Breast epithelium (tissue), 4 donors: ENCODE data around the gene KCNJ9. TPM values are rescaled to one million over a fixed set of nuclear protein-coding genes. Genes with fewer than 3 reads are reported as not detected.

Experiments
- DNase-seq, 2 donors: peaks; one replicate each; pipeline ENCODE4 v3.0.0-alpha.2; 2019; ENCODE audit warnings: low spot score in 2 of 2
- H3K27ac ChIP-seq, 2 donors: fragments of 200-600 bp; sonication (generic) in 1 of 2; one replicate each; pipeline ENCODE4 v1.5.1; 2016 to 2019; ENCODE audit warnings: mild to moderate bottlenecking in 1 of 2
- H3K27me3 ChIP-seq, 2 donors: fragments of 200-600 bp; sonication (generic) in 1 of 2; one replicate each; pipeline versions ENCODE4 v1.5.1 to v1.6.0; 2017 to 2019; ENCODE audit warnings: control low read depth in 1 of 2, mild to moderate bottlenecking in 1 of 2
- H3K36me3 ChIP-seq: fragments of 200-600 bp; one replicate; pipeline ENCODE4 v1.5.1; 2019
- H3K4me1 ChIP-seq, 2 donors: fragments of 200-600 bp; sonication (generic); one replicate each; pipeline ENCODE4 v1.5.1; 2016 to 2019; ENCODE audit warnings: control low read depth in 1 of 2
- H3K4me3 ChIP-seq, 3 donors: fragments of 200-600 bp; sonication (generic); 1 replicate in 2 of 3; 2 replicates in 1 of 3; pipeline ENCODE4 v1.5.1; 2016 to 2019; ENCODE audit warnings: mild to moderate bottlenecking in 3 of 3, moderate library complexity in 2 of 3
- H3K9me3 ChIP-seq, 2 donors: fragments of 200-600 bp; sonication (generic) in 1 of 2; one replicate each; pipeline ENCODE4 v1.5.1; 2016 to 2019; ENCODE audit warnings: control low read depth in 1 of 2
- CTCF ChIP-seq, 3 donors: fragments of 450-650 bp; IDR thresholded peaks; one replicate each; pipeline ENCODE4 v1.5.1; 2016 to 2017; ENCODE audit warnings: antibody characterized with exemption in 3 of 3, mild to moderate bottlenecking in 3 of 3, moderate library complexity in 3 of 3
- POLR2A ChIP-seq: fragments of 450-650 bp; IDR thresholded peaks from one replicate; pipeline ENCODE4 v1.6.1; 2016; ENCODE audit warnings: antibody characterized with exemption, mild to moderate bottlenecking, moderate library complexity
- POLR2AphosphoS5 ChIP-seq, 3 donors: sonication (generic); formaldehyde crosslinking; IDR thresholded peaks; one replicate each; pipeline ENCODE4 v1.6.1; 2017; ENCODE audit warnings: antibody characterized with exemption in 3 of 3
- intact Hi-C: fragments of 100-400 bp; cut with DNase I; formaldehyde crosslinking; loops from one replicate; pipeline ENCODE4 v1.15.1; 2023; ENCODE audit warnings: low total_unique reads
- total RNA-seq, 3 donors: library from RNA; depleted of rRNA; stranded (reverse); fragments of >200 nt; gene quantifications; one replicate each; pipeline ENCODE4 v1.1.0, GENCODE V29; 2016

KCNJ9 gene
- total RNA-seq, 3 donors from 2014 or later: not detected

DNA sequence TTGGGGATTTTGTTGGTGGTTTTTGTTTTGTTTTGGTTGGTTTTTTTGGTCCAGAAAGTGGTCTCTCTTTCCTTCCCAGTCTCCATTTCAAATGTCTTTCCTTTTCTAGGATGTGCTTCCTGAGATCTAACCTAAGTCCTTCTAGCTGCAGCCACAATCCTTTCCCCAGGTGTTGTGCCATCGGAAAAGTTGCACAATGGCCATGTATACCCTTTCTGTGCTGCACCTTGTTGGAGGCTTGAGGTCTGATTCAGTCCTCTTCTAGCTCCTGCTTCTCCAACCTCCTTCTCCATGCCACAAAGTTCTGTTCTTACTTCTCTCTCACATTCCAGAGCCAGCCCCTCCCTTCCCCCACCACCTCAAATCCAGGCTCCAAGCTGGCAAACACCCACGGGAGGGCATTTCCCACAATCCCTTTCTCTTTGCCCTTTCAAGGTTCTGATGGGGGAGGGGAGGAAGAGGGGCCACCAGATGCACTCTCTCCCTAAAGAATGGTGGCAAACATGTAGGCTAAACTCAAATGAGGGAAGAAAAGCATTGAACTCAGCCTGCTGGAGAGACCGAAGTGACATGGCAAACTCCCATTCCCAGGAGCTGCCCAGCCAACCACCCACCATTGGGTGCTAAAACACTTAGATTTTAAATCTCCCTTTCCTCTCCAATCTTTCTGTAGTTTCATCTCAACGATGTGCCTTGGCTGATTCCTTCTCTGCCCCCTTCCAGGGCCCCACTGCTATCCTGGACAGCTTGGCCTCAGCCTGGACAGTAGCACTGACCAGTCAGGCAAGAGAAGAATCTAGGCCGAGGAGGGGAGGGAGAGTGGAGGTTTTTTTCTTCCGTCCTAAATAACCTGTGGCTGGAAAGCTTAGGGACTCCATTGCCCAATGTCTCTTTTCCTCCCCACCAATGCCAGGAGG, 14.3 kb upstream of the KCNJ9 start:
- H3K27ac ChIP-seq: no peak overlapping the region
- no peaks in the 10 kb centered on the region for H3K36me3 ChIP-seq
- no peak overlapping the region for H3K4me3 ChIP-seq
- no peak for DNase-seq
- no peaks in the 10 kb centered on the region for H3K4me1 ChIP-seq
- TF ChIP-seq CTCF (IDR thresholded peaks at IDR 0.05) (no peak), POLR2A (no peak), POLR2AphosphoS5 (IDR thresholded peaks at IDR 0.05) (no peak)
- intact Hi-C loops: no loop called here
- peaks cover 0 to 10% of the 10 kb centered on the region in 2 donors for H3K27me3 ChIP-seq
- H3K9me3 ChIP-seq: no peaks in the 10 kb centered on the region

DNA sequence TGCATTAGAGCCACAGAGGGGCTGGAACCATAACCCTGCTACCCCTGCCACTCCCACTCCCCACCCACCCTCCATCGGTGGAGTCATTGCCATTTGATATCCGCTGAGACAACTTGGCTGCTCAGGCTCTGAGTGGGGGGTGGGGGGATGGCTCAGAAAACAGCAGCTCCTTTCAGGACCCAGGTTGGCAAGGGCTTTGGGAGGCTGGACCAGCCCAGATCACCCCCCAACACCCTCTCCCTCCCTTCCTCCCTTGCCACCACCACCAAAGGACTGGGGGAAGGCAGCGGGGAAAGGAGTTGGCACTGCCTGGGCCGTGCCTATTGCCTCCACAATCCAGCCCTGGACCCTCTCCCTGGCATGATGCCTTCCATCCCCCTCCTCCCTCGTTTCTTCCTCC, 13.1 kb upstream of the KCNJ9 start:
- H3K27ac ChIP-seq: no peak overlapping the region

GRCh38 chr1:160069460-160070231, 11.7 kb upstream of the KCNJ9 start, which contains the start of gene KCNJ10:
Gene KCNJ10 (minus strand): TSS chr1:160070160. CDS start chr1:160042532, 27,628 bp downstream.
- intact Hi-C loops: no loop called here
- Histone ChIP-seq H3K36me3 (no peaks in the 10 kb centered on the region), H3K27ac (no peak within 1 kb of the TSS), H3K9me3 (no peaks in the 10 kb centered on the region), H3K4me3 (peak within 1 kb of the TSS; percentile 50 to 71 (median 56)), H3K27me3 (no peaks in the 10 kb centered on the region), H3K4me1 (no peaks in the 10 kb centered on the region)
- no peak for DNase-seq
- TF ChIP-seq POLR2AphosphoS5 (IDR thresholded peaks at IDR 0.05) (no peak), POLR2A (no peak), CTCF (IDR thresholded peaks at IDR 0.05) (no peak)

More for the DNA sequence above, 13.1 kb upstream of the KCNJ9 start:
- TF ChIP-seq CTCF (IDR thresholded peaks at IDR 0.05): no peak
- no peak for TF ChIP-seq POLR2AphosphoS5 (IDR thresholded peaks at IDR 0.05)
- no peak for TF ChIP-seq POLR2A
- peaks cover 0 to 3% of the 10 kb centered on the region in 2 donors for H3K27me3 ChIP-seq
- H3K9me3 ChIP-seq: no peaks in the 10 kb centered on the region
- H3K4me1 ChIP-seq: no peaks in the 10 kb centered on the region
- H3K4me3 ChIP-seq: no peak overlapping the region
- no peak for DNase-seq
- intact Hi-C loops: no loop called here
- no peaks in the 10 kb centered on the region for H3K36me3 ChIP-seq

DNA sequence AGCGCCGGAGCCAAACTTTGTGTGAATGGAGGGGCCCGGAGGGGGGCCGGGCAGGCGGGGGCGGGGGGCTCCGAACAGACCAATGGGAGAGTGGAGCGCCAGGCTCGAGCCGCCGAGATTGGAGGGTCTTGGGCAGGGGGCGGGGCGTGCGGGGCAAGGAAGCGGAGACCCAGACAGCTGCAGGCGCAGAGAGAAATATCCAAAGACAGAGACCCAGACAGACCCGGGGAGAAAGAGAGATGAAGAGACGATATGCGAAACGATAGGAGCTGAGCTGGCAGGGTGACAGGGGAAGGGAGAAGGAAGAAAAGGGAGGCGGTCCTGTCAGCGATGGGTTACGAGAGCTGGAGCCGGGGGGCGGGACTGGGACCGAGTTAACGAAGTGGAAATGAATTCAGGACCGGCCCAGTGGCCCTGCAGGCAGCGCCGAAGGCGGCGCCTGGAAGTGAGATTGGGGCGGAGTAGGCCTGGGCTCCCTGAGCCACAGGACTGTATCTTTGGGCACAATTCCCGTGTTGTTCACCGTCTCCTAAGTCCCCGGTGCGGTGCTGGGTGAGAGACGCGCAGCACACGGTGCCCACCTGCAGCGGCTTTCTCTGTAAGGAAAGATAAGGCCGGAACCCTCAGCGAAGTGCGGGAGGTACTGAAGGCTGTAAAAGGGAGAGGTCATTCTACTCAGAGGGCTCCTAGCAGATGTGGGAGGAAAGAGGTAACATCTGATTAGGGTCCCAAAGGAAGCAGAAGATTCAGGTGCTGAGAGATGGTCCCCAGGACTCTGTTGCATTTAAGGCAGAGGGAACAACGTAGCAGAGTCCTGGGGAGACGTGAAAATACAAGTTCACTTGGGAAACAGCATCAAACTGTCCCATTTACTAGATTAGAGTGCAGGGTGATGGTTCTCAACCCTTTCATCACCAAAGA, 10.8 kb upstream of the KCNJ9 start:
- peak in 1 of 2 donors; percentile 45 for DNase-seq
- H3K27me3 ChIP-seq: no peaks in the 10 kb centered on the region
- H3K4me1 ChIP-seq: no peaks in the 10 kb centered on the region
- H3K4me3 ChIP-seq: peak overlapping the region; percentile 50 to 71 (median 56)
- no peaks in the 10 kb centered on the region for H3K36me3 ChIP-seq
- no peak overlapping the region for H3K27ac ChIP-seq
- intact Hi-C loops: no loop called here
- H3K9me3 ChIP-seq: no peaks in the 10 kb centered on the region
- TF ChIP-seq CTCF (IDR thresholded peaks at IDR 0.05) (no peak), POLR2AphosphoS5 (IDR thresholded peaks at IDR 0.05) (no peak), POLR2A (no peak)
